Measurements from ENCODE around the gene OPRM1. TPM values are rescaled to one million over a fixed set of nuclear protein-coding genes. Genes with fewer than 3 reads are reported as not detected.

OPRM1 gene
- total RNA-seq, result not detected in 3 replicates
- long read RNA-seq, result 0 reads

- peak; percentile 92 for DNase-seq (ENCODE audit: low spot score)
- Mint-ChIP-seq H3K4me3 (ENCODE audit: unreplicated experiment) (no peak within 1 kb of the TSS), H3K4me1 (ENCODE audit: low read depth) (no peaks in the 10 kb centered on the region), H3K27ac (ENCODE audit: unreplicated experiment) (no peak within 1 kb of the TSS), H3K27me3 (ENCODE audit: low read depth) (peaks cover 31% of the 10 kb centered on the region), H3K36me3 (ENCODE audit: low read depth) (no peaks in the 10 kb centered on the region), H3K9me3 (ENCODE audit: low read depth) (no peaks in the 10 kb centered on the region)
- TF ChIP-seq CTCF (IDR thresholded peaks at IDR 0.05), result no peak
Observed at GRCh38 chr6:154039231-154039842, at the start of gene OPRM1. Gene OPRM1, plus strand, starts transcription at chr6:154039240. Its CDS starts 305 bp downstream, at chr6:154039545.

GRCh38 chr6:153989989-153990388 lies 49.1 kb upstream of the OPRM1 start:
- no peak for DNase-seq (ENCODE audit: low spot score)
- H3K9me3 Mint-ChIP-seq (ENCODE audit: low read depth), result no peaks in the 10 kb centered on the region
- no peak overlapping the region for H3K27ac Mint-ChIP-seq (ENCODE audit: unreplicated experiment)
- H3K4me3 Mint-ChIP-seq (ENCODE audit: unreplicated experiment), result no peak overlapping the region
- no peak for TF ChIP-seq CTCF (IDR thresholded peaks at IDR 0.05)
- H3K36me3 Mint-ChIP-seq (ENCODE audit: low read depth), result no peaks in the 10 kb centered on the region
- no peaks in the 10 kb centered on the region for H3K4me1 Mint-ChIP-seq (ENCODE audit: low read depth)
- peaks cover 15% of the 10 kb centered on the region for H3K27me3 Mint-ChIP-seq (ENCODE audit: low read depth)

- peaks cover 18% of the 10 kb centered on the region for H3K27me3 Mint-ChIP-seq (ENCODE audit: low read depth)
- H3K27ac Mint-ChIP-seq (ENCODE audit: unreplicated experiment), result no peak overlapping the region
- H3K9me3 Mint-ChIP-seq (ENCODE audit: low read depth), result no peaks in the 10 kb centered on the region
- no peaks in the 10 kb centered on the region for H3K4me1 Mint-ChIP-seq (ENCODE audit: low read depth)
- H3K4me3 Mint-ChIP-seq (ENCODE audit: unreplicated experiment), result no peak overlapping the region
- H3K36me3 Mint-ChIP-seq (ENCODE audit: low read depth), result no peaks in the 10 kb centered on the region
- no peak for DNase-seq (ENCODE audit: low spot score)
- TF ChIP-seq CTCF (IDR thresholded peaks at IDR 0.05), result no peak
Observed at GRCh38 chr6:153994004-153994403, 45.0 kb upstream of the OPRM1 start.

- H3K4me3 Mint-ChIP-seq (ENCODE audit: unreplicated experiment), result no peak overlapping the region
- TF ChIP-seq CTCF (IDR thresholded peaks at IDR 0.05), result no peak
- peaks cover 21% of the 10 kb centered on the region for H3K27me3 Mint-ChIP-seq (ENCODE audit: low read depth)
- H3K27ac Mint-ChIP-seq (ENCODE audit: unreplicated experiment), result no peak overlapping the region
- DNase-seq (ENCODE audit: low spot score), result no peak
- no peaks in the 10 kb centered on the region for H3K9me3 Mint-ChIP-seq (ENCODE audit: low read depth)
- H3K36me3 Mint-ChIP-seq (ENCODE audit: low read depth), result no peaks in the 10 kb centered on the region
- no peaks in the 10 kb centered on the region for H3K4me1 Mint-ChIP-seq (ENCODE audit: low read depth)
Observed at GRCh38 chr6:153994811-153995210, 44.2 kb upstream of the OPRM1 start.

GRCh38 chr6:153997221-153997620 lies 41.8 kb upstream of the OPRM1 start:
- H3K4me3 Mint-ChIP-seq (ENCODE audit: unreplicated experiment), result no peak overlapping the region
- H3K4me1 Mint-ChIP-seq (ENCODE audit: low read depth), result no peaks in the 10 kb centered on the region
- H3K27ac Mint-ChIP-seq (ENCODE audit: unreplicated experiment), result no peak overlapping the region
- TF ChIP-seq CTCF (IDR thresholded peaks at IDR 0.05), result no peak
- no peaks in the 10 kb centered on the region for H3K9me3 Mint-ChIP-seq (ENCODE audit: low read depth)
- no peak for DNase-seq (ENCODE audit: low spot score)
- H3K36me3 Mint-ChIP-seq (ENCODE audit: low read depth), result no peaks in the 10 kb centered on the region
- H3K27me3 Mint-ChIP-seq (ENCODE audit: low read depth), result peaks cover 10% of the 10 kb centered on the region

All from chondrocyte (in vitro differentiated cells).